Adrenal gland (tissue), 5 donors: ENCODE results near the gene AKAP13.

Experiments used
- CTCF ChIP-seq, 6 experiments: fragments of 450-650 bp in 4 of 6; fragments of 200-600 bp in 2 of 6; sonication (generic) in 1 of 6; IDR thresholded peaks; 1 replicate in 5 of 6; 2 replicates in 1 of 6; pipeline versions ENCODE4 v1.5.1 to v1.8.0; 2016 to 2021; ENCODE audit warnings: antibody characterized with exemption in 6 of 6, mild to moderate bottlenecking in 2 of 6, moderate library complexity in 1 of 6
- POLR2A ChIP-seq, 2 donors: fragments of 450-650 bp; IDR thresholded peaks; one replicate each; pipeline ENCODE4 v1.6.1; 2017; ENCODE audit warnings: antibody characterized with exemption in 2 of 2, mild to moderate bottlenecking in 2 of 2, moderate library complexity in 1 of 2
- donor health status: DM: no; HTN: no; CAD: no.

DNA sequence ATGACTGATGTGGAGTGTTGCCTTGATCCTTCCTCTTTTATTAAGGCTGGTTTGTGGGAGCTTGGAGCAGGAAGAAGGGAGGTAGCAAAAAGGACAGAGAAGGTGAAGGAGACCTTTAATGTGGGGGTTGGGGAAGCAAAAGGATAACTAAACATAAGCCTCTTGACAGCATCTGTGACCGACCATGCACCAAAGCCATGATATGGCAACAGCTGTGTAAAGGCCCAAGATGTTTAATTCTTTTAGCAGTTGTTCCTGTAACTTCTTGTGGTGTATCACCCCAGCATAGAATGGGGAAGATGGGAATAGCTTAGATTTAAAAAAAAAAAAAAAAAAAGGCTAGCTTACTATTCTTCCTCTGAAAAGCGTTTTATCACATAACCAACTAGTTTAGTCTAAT, 219.6 kb downstream of the AKAP13 start:
- no peak for TF ChIP-seq POLR2A (IDR thresholded peaks at IDR 0.05)
- TF ChIP-seq CTCF (IDR thresholded peaks at IDR 0.05): no peak
